ENCODE measurements around the gene ZNF587. TPM values are rescaled to one million over a fixed set of nuclear protein-coding genes. Genes with fewer than 3 reads are reported as not detected.
"Not testable (repeated sequence)": the region's sequence is repeated elsewhere in the genome, so short reads cannot be mapped to it uniquely, and the experiment has no call there.

The ZNF587 gene
- total RNA-seq, result 10 to 100 TPM in 3 of 4 donors, 1 to 10 TPM in 1; 9.3 to 47.5 (median 17.6) TPM

DNA sequence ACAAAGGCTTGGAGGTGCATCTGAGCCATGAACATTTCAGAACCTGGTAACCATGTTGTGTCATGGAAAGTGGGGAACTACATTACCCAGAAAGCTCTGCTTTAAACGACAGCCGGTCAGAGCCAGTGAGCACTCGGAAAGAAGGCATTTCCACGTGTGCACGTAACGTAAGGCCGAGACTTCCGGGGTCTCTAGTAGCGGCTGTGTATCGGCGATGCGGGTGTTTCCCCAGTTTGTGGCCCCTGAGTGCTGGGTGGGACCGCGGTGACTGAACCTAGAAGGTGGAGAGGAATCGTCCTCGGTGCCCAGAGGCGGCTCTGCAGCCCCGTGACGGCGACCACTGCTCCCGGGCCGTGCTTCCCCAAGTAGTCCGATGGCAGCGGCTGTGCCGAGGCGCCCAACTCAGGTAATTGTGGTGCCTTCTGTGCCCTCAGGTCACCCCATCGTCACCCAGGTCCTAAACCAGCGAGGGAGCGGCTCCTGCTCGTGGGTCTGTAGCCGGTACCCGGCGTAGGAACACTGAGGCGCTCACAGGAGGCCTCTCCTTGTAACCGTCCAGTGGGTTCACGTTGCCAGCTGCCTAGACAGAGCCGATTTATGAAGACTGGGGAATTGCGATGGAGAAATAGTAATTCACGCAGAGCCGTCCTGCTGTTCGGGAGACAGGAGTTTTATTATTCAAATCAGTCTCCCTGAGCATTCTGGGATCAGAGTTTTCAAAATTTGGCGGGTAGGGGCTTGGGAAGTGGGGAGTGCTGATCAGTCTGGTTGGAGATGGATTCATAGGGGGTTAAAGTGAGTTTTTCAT is at the start of gene ZNF587:
Gene ZNF587, plus strand, starts transcription at position 194 of the 808 bp plus-strand sequence. Its CDS starts 180 bp downstream, at position 374.
- ATAC-seq, result peak; percentile 95
- WGBS, 2 donors (ENCODE audit: low coverage in 1 of 2), result 1 to 2% methylated on average over 8 to 15 of the region's 42 CpGs
- H3K9me3 ChIP-seq, H3K27me3 ChIP-seq: not testable (repeated sequence)
- peaks cover 0 to 37% of the 10 kb centered on the region in 2 donors for H3K36me3 ChIP-seq
- TF ChIP-seq POLR2AphosphoS5 (IDR thresholded peaks at IDR 0.05) (peak; percentile 19), POLR2A (IDR thresholded peaks at IDR 0.05) (peak in 1 of 2 donors; percentile 18)
- peak within 1 kb of the TSS; percentile 45 to 65 for H3K4me3 ChIP-seq
- H3K27ac ChIP-seq, result peak within 1 kb of the TSS; percentile 2 to 81 (median 67)
- peaks cover 4 to 18% (median 7%) of the 10 kb centered on the region in 3 donors for H3K4me1 ChIP-seq

DNA sequence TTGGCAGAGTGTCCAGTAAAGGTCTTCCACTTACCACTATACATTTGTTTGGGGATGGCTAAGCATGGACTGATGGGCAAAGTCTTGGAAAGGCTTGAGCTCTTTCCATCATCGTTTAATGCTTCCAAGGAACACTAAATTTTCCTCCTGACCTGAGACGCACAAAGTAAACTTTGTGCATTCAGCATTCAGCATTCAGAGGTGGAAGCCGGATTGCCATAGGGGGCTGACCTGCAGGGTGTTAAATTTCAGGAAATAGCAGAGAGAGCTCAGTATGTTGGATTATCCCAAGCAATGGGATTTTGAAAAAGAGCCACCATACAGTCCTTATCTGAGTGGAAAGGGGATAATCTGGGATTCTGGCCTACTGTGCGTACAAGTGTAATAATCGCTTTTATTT is 49.0 kb upstream of the ZNF587 start:
- Histone ChIP-seq H3K27me3 (no peaks in the 10 kb centered on the region), H3K27ac (no peak overlapping the region), H3K9me3 (no peaks in the 10 kb centered on the region), H3K4me3 (no peak overlapping the region), H3K36me3 (peaks cover 0 to 15% of the 10 kb centered on the region in 2 donors), H3K4me1 (peaks cover 0 to 54% (median 8%) of the 10 kb centered on the region in 3 donors)
- 64 to 83% methylated on average over 4 to 5 of the region's 5 CpGs for WGBS, 2 donors (ENCODE audit: low coverage in 1 of 2)
- TF ChIP-seq POLR2A (IDR thresholded peaks at IDR 0.05) (no peak), POLR2AphosphoS5 (IDR thresholded peaks at IDR 0.05) (no peak), EP300 (IDR thresholded peaks at IDR 0.05) (no peak)
- TF ChIP-seq, protein P1, sequence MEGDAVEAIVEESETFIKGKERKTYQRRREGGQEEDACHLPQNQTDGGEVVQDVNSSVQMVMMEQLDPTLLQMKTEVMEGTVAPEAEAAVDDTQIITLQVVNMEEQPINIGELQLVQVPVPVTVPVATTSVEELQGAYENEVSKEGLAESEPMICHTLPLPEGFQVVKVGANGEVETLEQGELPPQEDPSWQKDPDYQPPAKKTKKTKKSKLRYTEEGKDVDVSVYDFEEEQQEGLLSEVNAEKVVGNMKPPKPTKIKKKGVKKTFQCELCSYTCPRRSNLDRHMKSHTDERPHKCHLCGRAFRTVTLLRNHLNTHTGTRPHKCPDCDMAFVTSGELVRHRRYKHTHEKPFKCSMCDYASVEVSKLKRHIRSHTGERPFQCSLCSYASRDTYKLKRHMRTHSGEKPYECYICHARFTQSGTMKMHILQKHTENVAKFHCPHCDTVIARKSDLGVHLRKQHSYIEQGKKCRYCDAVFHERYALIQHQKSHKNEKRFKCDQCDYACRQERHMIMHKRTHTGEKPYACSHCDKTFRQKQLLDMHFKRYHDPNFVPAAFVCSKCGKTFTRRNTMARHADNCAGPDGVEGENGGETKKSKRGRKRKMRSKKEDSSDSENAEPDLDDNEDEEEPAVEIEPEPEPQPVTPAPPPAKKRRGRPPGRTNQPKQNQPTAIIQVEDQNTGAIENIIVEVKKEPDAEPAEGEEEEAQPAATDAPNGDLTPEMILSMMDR (IDR thresholded peaks at IDR 0.05), result no peak
- ATAC-seq, result no peak

DNA sequence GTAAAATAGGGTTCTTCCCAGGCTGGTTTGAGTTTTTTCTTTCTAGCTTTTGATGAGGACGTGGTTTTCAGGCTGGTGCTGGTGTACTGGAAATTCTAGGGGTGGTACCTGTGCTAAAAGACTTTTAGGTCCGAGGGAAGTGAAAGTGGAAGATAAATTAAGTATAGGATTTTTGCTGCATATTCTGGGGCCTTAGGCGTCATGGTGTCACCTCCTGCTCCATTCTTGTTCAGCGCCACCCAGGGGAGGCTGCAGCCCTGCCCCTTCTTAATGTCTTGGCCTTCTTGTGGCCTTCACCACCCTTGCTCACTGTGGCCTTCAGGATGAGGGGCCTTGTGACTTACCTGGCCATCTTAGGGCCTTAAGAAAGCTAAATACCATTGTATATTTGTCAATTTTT is 47.4 kb upstream of the ZNF587 start:
- ATAC-seq, result no peak
- no peak for TF ChIP-seq POLR2A (IDR thresholded peaks at IDR 0.05)
- TF ChIP-seq POLR2AphosphoS5 (IDR thresholded peaks at IDR 0.05), result no peak
- TF ChIP-seq, protein P1 (IDR thresholded peaks at IDR 0.05), result no peak
- TF ChIP-seq EP300 (IDR thresholded peaks at IDR 0.05), result no peak
- 70 to 89% methylated on average over 2 to 3 of the region's 4 CpGs for WGBS, 2 donors (ENCODE audit: low coverage in 1 of 2)
- no peak overlapping the region for H3K4me3 ChIP-seq
- no peaks in the 10 kb centered on the region for H3K9me3 ChIP-seq
- H3K36me3 ChIP-seq, result peaks cover 0 to 19% of the 10 kb centered on the region in 2 donors
- H3K4me1 ChIP-seq, result peaks cover 0 to 54% (median 8%) of the 10 kb centered on the region in 3 donors
- H3K27ac ChIP-seq, result no peak overlapping the region
- no peaks in the 10 kb centered on the region for H3K27me3 ChIP-seq

DNA sequence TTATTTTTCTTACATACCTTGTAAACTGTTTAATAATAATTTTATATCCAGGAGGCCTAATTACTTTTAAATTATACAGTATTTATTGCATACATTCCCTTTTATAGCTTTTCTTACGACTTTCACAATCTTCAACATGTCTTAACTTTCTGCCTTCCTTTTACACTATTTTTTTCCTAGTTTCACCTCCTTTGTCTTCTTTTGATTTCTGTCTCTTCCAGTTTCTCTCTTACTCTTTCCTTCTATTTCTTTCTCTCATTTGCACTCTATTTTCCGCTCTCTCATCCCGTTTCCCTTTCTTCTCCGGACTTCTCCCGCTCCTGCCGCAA is 46.4 kb upstream of the ZNF587 start:
- Histone ChIP-seq H3K4me3 (peak overlapping the region; percentile 30 to 51), H3K27ac (peak overlapping the region in 2 of 4 donors; percentile 68 to 70), H3K9me3 (no peaks in the 10 kb centered on the region), H3K27me3 (no peaks in the 10 kb centered on the region), H3K36me3 (peaks cover 0 to 29% of the 10 kb centered on the region in 2 donors), H3K4me1 (peaks cover 0 to 54% (median 8%) of the 10 kb centered on the region in 3 donors)
- ATAC-seq, result no peak
- WGBS, 2 donors (ENCODE audit: low coverage in 1 of 2), result 13 to 29% methylated on average over 5 to 6 of the region's 6 CpGs
- TF ChIP-seq, protein P1 (IDR thresholded peaks at IDR 0.05), result no peak

DNA sequence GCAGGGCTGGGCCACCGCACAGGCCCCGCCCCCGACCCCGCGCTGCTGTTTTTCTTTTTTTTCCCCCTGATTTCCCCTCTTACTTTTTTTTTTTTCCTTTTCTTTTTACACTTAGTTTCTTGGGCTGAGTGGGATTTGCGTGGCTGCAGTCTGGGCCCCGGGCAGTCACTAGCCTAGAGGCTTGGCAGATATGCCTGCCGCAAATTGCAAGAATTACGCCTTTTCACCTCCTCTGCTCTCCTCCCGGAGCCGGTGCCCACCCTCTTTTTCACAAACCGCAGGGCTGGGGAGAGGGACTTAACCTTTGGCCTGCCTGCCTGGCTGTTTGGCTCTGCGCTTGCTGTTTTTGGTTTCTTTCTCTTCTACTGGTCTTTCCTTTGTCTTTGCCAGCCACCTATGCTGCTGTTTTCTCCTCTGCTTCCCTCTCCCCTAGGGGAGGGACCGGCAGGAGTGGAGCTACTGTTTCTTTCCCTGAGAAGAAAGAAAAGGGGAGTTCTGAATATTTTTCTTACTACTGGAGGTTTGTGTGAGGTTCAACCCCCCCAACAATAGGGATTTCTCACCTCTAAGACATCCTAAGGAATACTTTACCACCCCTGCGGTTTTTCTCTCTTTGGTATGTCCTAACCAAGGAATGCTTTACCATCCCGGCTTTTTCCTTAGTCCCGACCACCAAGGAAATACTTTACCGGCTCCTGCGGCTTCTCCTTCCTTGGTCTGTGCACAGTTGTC is 45.9 kb upstream of the ZNF587 start:
- Histone ChIP-seq H3K4me1 (peaks cover 0 to 50% (median 8%) of the 10 kb centered on the region in 3 donors), H3K4me3 (peak overlapping the region; percentile 30 to 51), H3K9me3 (no peaks in the 10 kb centered on the region), H3K27ac (peak overlapping the region; percentile 7 to 70 (median 46)), H3K36me3 (peaks cover 0 to 34% of the 10 kb centered on the region in 2 donors), H3K27me3 (no peaks in the 10 kb centered on the region)
- no peak for ATAC-seq
- 8 to 26% methylated on average over 14 to 18 of the region's 19 CpGs for WGBS, 2 donors (ENCODE audit: low coverage in 1 of 2)
- TF ChIP-seq EP300 (IDR thresholded peaks at IDR 0.05), result no peak
- TF ChIP-seq, protein P1 (IDR thresholded peaks at IDR 0.05), result no peak
- no peak for TF ChIP-seq POLR2A (IDR thresholded peaks at IDR 0.05)
- no peak for TF ChIP-seq POLR2AphosphoS5 (IDR thresholded peaks at IDR 0.05)

All from gastroesophageal sphincter (tissue), 4 donors.